ENCODE data around the gene TRIM27. TPM values are rescaled to one million over a fixed set of nuclear protein-coding genes. Genes with fewer than 3 reads are reported as not detected.

The TRIM27 gene
- total RNA-seq, 1 donor from 2014 or later, result 81.7 TPM

GRCh38 chr6:28947831-28948270 is 24.1 kb upstream of the TRIM27 start:
- TF ChIP-seq CTCF (conservative IDR thresholded peaks at IDR 0.05), result no peak

GRCh38 chr6:28947067-28947765 is 23.4 kb upstream of the TRIM27 start:
- Mint-ChIP-seq H3K9me3 (peaks cover 7% of the 10 kb centered on the region), H3K27ac (ENCODE audit: unreplicated experiment) (no peak overlapping the region), H3K27me3 (ENCODE audit: low read depth) (peaks cover 30% of the 10 kb centered on the region), H3K4me3 (peak overlapping the region; percentile 25), H3K4me1 (peaks cover 30% of the 10 kb centered on the region), H3K36me3 (ENCODE audit: low read depth) (peaks cover 8% of the 10 kb centered on the region)
- no peak for TF ChIP-seq CTCF (conservative IDR thresholded peaks at IDR 0.05)
- DNase-seq (ENCODE audit: low read depth, low spot score), result no peak

More at GRCh38 chr6:28947831-28948270, 24.1 kb upstream of the TRIM27 start:
- H3K27me3 Mint-ChIP-seq (ENCODE audit: low read depth), result peaks cover 31% of the 10 kb centered on the region
- DNase-seq (ENCODE audit: low read depth, low spot score), result no peak
- H3K4me1 Mint-ChIP-seq, result peaks cover 34% of the 10 kb centered on the region
- H3K36me3 Mint-ChIP-seq (ENCODE audit: low read depth), result peaks cover 8% of the 10 kb centered on the region
- H3K27ac Mint-ChIP-seq (ENCODE audit: unreplicated experiment), result no peak overlapping the region
- peak overlapping the region; percentile 25 for H3K4me3 Mint-ChIP-seq
- peaks cover 7% of the 10 kb centered on the region for H3K9me3 Mint-ChIP-seq

- H3K4me1 Mint-ChIP-seq, result peaks cover 40% of the 10 kb centered on the region
- DNase-seq (ENCODE audit: low read depth, low spot score), result no peak
- H3K9me3 Mint-ChIP-seq, result peaks cover 7% of the 10 kb centered on the region
- no peak overlapping the region for H3K27ac Mint-ChIP-seq (ENCODE audit: unreplicated experiment)
- peak overlapping the region; percentile 91 for H3K4me3 Mint-ChIP-seq
- peaks cover 40% of the 10 kb centered on the region for H3K27me3 Mint-ChIP-seq (ENCODE audit: low read depth)
- H3K36me3 Mint-ChIP-seq (ENCODE audit: low read depth), result peaks cover 3% of the 10 kb centered on the region
- TF ChIP-seq CTCF (conservative IDR thresholded peaks at IDR 0.05), result no peak
These were observed 21.6 kb upstream of the TRIM27 start for GRCh38 chr6:28945349-28945748.

GRCh38 chr6:28944412-28944865 is 20.7 kb upstream of the TRIM27 start:
- TF ChIP-seq CTCF (conservative IDR thresholded peaks at IDR 0.05), result no peak
- H3K27me3 Mint-ChIP-seq (ENCODE audit: low read depth), result peaks cover 41% of the 10 kb centered on the region
- H3K4me1 Mint-ChIP-seq, result peaks cover 45% of the 10 kb centered on the region
- peaks cover 3% of the 10 kb centered on the region for H3K36me3 Mint-ChIP-seq (ENCODE audit: low read depth)
- peak overlapping the region; percentile 87 for H3K27ac Mint-ChIP-seq (ENCODE audit: unreplicated experiment)
- H3K9me3 Mint-ChIP-seq, result peaks cover 7% of the 10 kb centered on the region
- peak; percentile 69 for DNase-seq (ENCODE audit: low read depth, low spot score)
- H3K4me3 Mint-ChIP-seq, result peak overlapping the region; percentile 91

GRCh38 chr6:28943557-28944411 is 20.0 kb upstream of the TRIM27 start:
- peak overlapping the region; percentile 87 for H3K27ac Mint-ChIP-seq (ENCODE audit: unreplicated experiment)
- TF ChIP-seq CTCF (conservative IDR thresholded peaks at IDR 0.05), result no peak
- H3K9me3 Mint-ChIP-seq, result peaks cover 4% of the 10 kb centered on the region
- peak overlapping the region; percentile 91 for H3K4me3 Mint-ChIP-seq
- H3K36me3 Mint-ChIP-seq (ENCODE audit: low read depth), result peaks cover 3% of the 10 kb centered on the region
- peaks cover 45% of the 10 kb centered on the region for H3K4me1 Mint-ChIP-seq
- DNase-seq (ENCODE audit: low read depth, low spot score), result peak; percentile 69
- H3K27me3 Mint-ChIP-seq (ENCODE audit: low read depth), result peaks cover 41% of the 10 kb centered on the region
